Measurements from ENCODE around the gene TXNDC11. TPM values are rescaled to one million over a fixed set of nuclear protein-coding genes. Genes with fewer than 3 reads are reported as not detected.

Gene TXNDC11
- total RNA-seq, 1 donor from 2014 or later, result 86.5 TPM

- no peak for DNase-seq (ENCODE audit: low spot score in 2 of 2)
- peaks cover 0 to 5% of the 10 kb centered on the region in 2 donors for H3K4me1 ChIP-seq
- TF ChIP-seq CTCF (IDR thresholded peaks at IDR 0.05), result no peak
- intact Hi-C loops (cut with DNase I), result loop anchor here (10.0 kb wide), 1 partner anchor 803 kb away; the partner anchor contains the start of genes CLEC16A and DEXI
- no peaks in the 10 kb centered on the region for H3K27me3 ChIP-seq
- H3K9me3 ChIP-seq, result no peaks in the 10 kb centered on the region
- no peak overlapping the region for H3K4me3 ChIP-seq
- no peak overlapping the region for H3K27ac ChIP-seq
- peaks cover 28 to 41% of the 10 kb centered on the region in 2 donors for H3K36me3 ChIP-seq
Observed at GRCh38 chr16:11747949-11748403, 5.3 kb upstream of the TXNDC11 start.

- no peak overlapping the region for H3K4me3 ChIP-seq
- peaks cover 0 to 2% of the 10 kb centered on the region in 2 donors for H3K36me3 ChIP-seq
- no peaks in the 10 kb centered on the region for H3K27me3 ChIP-seq
- H3K27ac ChIP-seq, result peak overlapping the region; percentile 93 to 98
- H3K9me3 ChIP-seq, result no peaks in the 10 kb centered on the region
- intact Hi-C loops (cut with DNase I), result loop anchor here (5.0 to 10.0 kb wide), 3 partner anchors 108 to 799 kb away; partner anchors contain the start of genes CLEC16A, DEXI and RSL1D1
- DNase-seq (ENCODE audit: low spot score in 2 of 2), result no peak
- TF ChIP-seq CTCF (IDR thresholded peaks at IDR 0.05), result no peak
- peaks cover 0 to 10% of the 10 kb centered on the region in 2 donors for H3K4me1 ChIP-seq
Observed at GRCh38 chr16:11744075-11744470, 1.4 kb upstream of the TXNDC11 start.

DNA sequence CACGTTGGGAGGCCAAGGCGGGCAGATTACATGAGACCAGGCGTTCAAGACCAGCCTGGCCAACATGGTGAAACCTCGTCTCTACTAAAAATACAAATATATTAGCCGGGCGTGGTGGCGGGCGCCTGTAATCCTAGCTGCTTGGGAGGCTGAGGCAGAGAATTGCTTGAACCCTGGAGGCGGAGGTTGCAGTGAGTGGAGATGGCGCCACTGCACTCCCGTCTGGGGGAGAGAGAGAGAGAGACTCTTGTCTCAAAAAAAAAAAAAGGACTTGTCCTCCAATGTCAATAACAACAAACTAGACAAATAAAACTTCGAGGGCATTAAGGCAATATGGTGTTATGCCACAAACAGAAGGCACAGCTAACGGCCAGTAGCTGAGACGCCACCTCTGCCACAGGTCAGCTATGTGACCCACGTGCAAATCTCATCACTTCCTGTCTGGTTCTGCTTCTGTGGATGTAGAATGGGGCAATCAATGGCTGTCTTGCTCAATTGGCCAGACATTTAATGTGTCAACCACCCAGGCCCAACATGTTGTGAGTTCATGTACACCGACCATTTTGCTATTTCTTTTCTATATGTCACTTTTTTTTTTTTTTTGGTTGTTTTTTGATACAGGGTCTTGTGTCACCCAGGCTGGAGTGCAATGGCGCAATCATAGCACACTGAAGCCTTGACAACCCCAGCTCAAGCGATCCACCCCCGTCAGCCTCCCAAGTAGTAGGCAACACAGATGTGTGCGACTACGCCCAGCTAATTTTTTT, 834 bp upstream of the TXNDC11 start:
- H3K4me3 ChIP-seq, result peak overlapping the region; percentile 74 to 80
- intact Hi-C loops (cut with DNase I), result loop anchor here (1.0 to 10.0 kb wide), 4 partner anchors 75 to 799 kb away; partner anchors contain the start of genes CLEC16A, DEXI, RSL1D1 and SNN
- H3K27ac ChIP-seq, result peak overlapping the region; percentile 93 to 98
- H3K4me1 ChIP-seq, result peaks cover 0 to 10% of the 10 kb centered on the region in 2 donors
- TF ChIP-seq CTCF (IDR thresholded peaks at IDR 0.05), result no peak
- DNase-seq (ENCODE audit: low spot score in 2 of 2), result peak; percentile 39 to 87
- H3K36me3 ChIP-seq, result no peaks in the 10 kb centered on the region
- no peaks in the 10 kb centered on the region for H3K9me3 ChIP-seq
- no peaks in the 10 kb centered on the region for H3K27me3 ChIP-seq

GRCh38 chr16:11742093-11742535, 543 bp downstream of the TXNDC11 start:
- Histone ChIP-seq H3K4me3 (peak overlapping the region; percentile 74 to 80), H3K36me3 (peaks cover 0 to under 1% of the 10 kb centered on the region in 2 donors), H3K27me3 (no peaks in the 10 kb centered on the region), H3K9me3 (no peaks in the 10 kb centered on the region), H3K4me1 (peaks cover 0 to 13% of the 10 kb centered on the region in 2 donors), H3K27ac (peak overlapping the region; percentile 93 to 98)
- intact Hi-C loops (cut with DNase I), result loop anchor here (1.0 to 10.0 kb wide), 5 partner anchors 54 to 797 kb away; partner anchors contain the start of genes CLEC16A, DEXI and RSL1D1
- peak in 1 of 2 donors; percentile 72 for DNase-seq (ENCODE audit: low spot score in 2 of 2)
- TF ChIP-seq CTCF (IDR thresholded peaks at IDR 0.05), result no peak

DNA sequence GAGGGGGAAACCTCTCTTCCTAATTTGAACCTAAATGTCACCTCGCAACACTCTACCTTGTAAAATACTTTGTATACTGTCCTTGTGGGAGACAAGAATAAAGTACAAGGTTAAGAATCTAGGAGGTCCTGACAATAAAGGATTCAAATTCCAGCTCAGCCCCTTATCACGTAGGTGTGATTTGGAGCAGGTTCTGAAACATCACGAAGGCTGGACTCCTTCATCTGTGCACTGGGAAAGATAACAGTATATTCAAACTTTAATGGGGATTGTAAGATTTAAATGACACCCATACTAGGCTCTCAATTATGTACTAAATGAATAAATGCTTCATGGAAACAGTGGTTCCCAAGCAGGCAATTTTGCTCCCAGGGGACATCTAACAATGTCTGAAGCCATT, 2.1 kb downstream of the TXNDC11 start:
- DNase-seq (ENCODE audit: low spot score in 2 of 2), result no peak
- peaks cover 0 to 13% of the 10 kb centered on the region in 2 donors for H3K4me1 ChIP-seq
- H3K9me3 ChIP-seq, result no peaks in the 10 kb centered on the region
- TF ChIP-seq CTCF (IDR thresholded peaks at IDR 0.05), result no peak
- peak overlapping the region; percentile 74 to 80 for H3K4me3 ChIP-seq
- no peaks in the 10 kb centered on the region for H3K27me3 ChIP-seq
- peaks cover 8 to 15% of the 10 kb centered on the region in 2 donors for H3K36me3 ChIP-seq
- peak overlapping the region in 1 of 2 donors; percentile 93 for H3K27ac ChIP-seq
- intact Hi-C loops (cut with DNase I), result loop anchor here (5.0 to 10.0 kb wide), 3 partner anchors 112 to 796 kb away; partner anchors contain the start of genes CLEC16A, DEXI and RSL1D1

Measured in ascending aorta (tissue), 2 donors.